ENCODE data around the gene MAP1LC3B.

DNA sequence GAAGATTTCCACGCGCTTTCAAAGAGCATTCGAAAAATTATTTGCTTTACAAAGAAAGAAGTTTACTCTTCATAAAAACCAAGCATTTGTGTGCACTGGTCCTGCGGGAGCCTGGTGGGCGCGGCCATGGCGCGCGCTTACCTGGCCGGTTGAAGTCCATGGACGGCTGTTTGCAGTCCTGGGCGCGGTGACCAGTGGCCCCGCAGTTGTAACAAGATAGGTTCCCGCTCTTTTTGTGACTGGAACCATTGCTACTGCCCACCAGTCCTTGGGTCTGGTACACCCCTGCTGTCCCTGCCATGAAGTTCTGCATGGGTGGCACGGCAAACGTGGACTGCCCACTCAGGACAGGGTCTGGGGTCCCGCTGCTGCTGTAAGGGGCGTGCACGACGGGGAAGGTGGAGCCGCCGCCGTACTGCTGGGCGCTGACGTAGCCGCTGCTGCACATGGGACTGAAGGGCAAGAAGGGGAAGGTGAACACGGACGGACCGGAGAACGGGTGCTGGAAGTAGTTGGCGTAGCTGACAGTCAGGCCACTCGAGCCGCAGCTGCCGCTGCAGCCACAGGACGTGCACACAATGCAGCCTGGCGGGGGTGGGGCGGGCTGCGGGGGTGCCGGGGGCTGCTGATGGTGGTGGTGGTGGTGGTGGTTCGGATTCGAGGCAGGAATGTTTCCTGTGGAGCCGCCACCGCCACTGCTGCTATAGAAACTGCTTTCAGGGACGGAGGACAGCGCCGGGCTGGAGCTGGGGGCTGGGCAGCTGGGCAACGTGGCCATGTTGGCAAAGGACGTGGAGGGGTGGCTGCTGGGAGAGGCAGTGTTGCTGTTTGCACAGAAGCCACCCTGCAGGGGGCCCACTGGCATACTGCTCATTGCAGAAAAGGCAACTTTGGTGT, 19.5 kb downstream of the MAP1LC3B start:
- TF ChIP-seq CTCF (IDR thresholded peaks at IDR 0.05), result no peak
- TF ChIP-seq POLR2A (IDR thresholded peaks at IDR 0.05), result no peak
